K562 (cell line): ENCODE data around the gene AKT2. TPM values are rescaled to one million over a fixed set of nuclear protein-coding genes. Genes with fewer than 3 reads are reported as not detected.

ENCODE experiments used
- ATAC-seq: fragments of 200-7000 bp; cut with Tn5 transposase; 3 replicates; pipeline ENCODE4 v1.9.1; 2020; ENCODE audit warnings: moderate library complexity
- BruUV-seq: library from RNA; stranded (reverse); fragments of 400-500 nt; replicated peaks from 2 replicates; lab custom pipeline; 2021; lab: Mats Ljungman, UMichigan
- CTCF ChIA-PET: fragments of 300-600 bp; formaldehyde crosslinking; extraction: SDS; loops from one replicate; lab custom pipeline; 2021; ENCODE audit warnings: low intra/inter-chr PET ratio; lab: Yijun Ruan, JAX
- POLR2A ChIA-PET: fragments of 300-600, 350-650 bp; sonication (Branson Sonifier 250); formaldehyde crosslinking; extraction: SDS; loops from one replicate; lab custom pipeline; 2021; ENCODE audit warnings: antibody characterized with exemption, inconsistent platforms; lab: Yijun Ruan, JAX
- DNase-seq, 4 experiments: peaks; one replicate each; pipeline versions ENCODE4 v3.0.0 to v3.0.0-alpha.2; 2011 to 2018; ENCODE audit warnings: low spot score in 3 of 4, mixed read lengths in 3 of 4; ENCODE audit errors: extremely low read depth in 1 of 4
- FAIRE-seq: peaks from 2 replicates; lab custom pipeline; 2011; peaks lifted over from hg19 to GRCh38; lab: Jason Lieb, UNC
- H2AFZ ChIP-seq: 2 replicates; pipeline ENCODE4 v1.6.0; 2011; ENCODE audit warnings: low read depth, low read length, control low read depth, inconsistent platforms
- H3K27ac ChIP-seq: fragments of 200-600 bp; 3 replicates; pipeline ENCODE4 v1.8.0; 2011; ENCODE audit warnings: low read depth, mild to moderate bottlenecking, control low read depth, inconsistent platforms, low read length, moderate library complexity, mixed read lengths; ENCODE audit errors: extremely low read depth
- H3K27me3 ChIP-seq, 2 experiments: fragments of 300-600 bp in 1 of 2; 2 replicates in 1 of 2; 3 replicates in 1 of 2; pipeline versions ENCODE4 v1.6.0 to v1.8.0; 2011; ENCODE audit warnings: inconsistent platforms in 2 of 2, low read length in 2 of 2, mild to moderate bottlenecking in 1 of 2, mixed read lengths in 1 of 2, moderate library complexity in 1 of 2; ENCODE audit not compliant: control insufficient read depth in 2 of 2, insufficient read depth in 2 of 2
- H3K36me3 ChIP-seq: fragments of 300-600 bp; 3 replicates; pipeline ENCODE4 v1.8.0; 2011; ENCODE audit warnings: mild to moderate bottlenecking, low read length, inconsistent platforms; ENCODE audit not compliant: control insufficient read depth, insufficient read depth
- H3K4me1 ChIP-seq, 2 experiments: fragments of 200-600 bp in 1 of 2; replicated peaks in 1 of 2; 2 replicates in 1 of 2; 3 replicates in 1 of 2; pipeline versions ENCODE4 v1.5.1 to v1.8.0; 2011; ENCODE audit warnings: inconsistent platforms in 2 of 2, low read length in 2 of 2, mild to moderate bottlenecking in 1 of 2, mixed read lengths in 1 of 2, moderate library complexity in 1 of 2; ENCODE audit not compliant: control insufficient read depth in 2 of 2, insufficient read depth in 2 of 2
- H3K4me2 ChIP-seq: 2 replicates; pipeline ENCODE4 v1.6.1; 2011; ENCODE audit warnings: low read length, control low read depth, inconsistent platforms, mixed read lengths; ENCODE audit not compliant: insufficient read depth
- H3K4me3 ChIP-seq: fragments of 200-600 bp; sonication (generic), shearing (Covaris generic); 2 replicates; pipeline ENCODE4 v1.5.1; 2016; ENCODE audit warnings: control low read depth, inconsistent platforms
- H3K79me2 ChIP-seq: fragments of 200-600 bp; 3 replicates; pipeline ENCODE4 v1.8.0; 2011; ENCODE audit warnings: low read length, inconsistent platforms; ENCODE audit not compliant: control insufficient read depth, insufficient read depth
- H3K9ac ChIP-seq, 2 experiments: 2 replicates each; pipeline versions ENCODE4 v1.6.0 to v1.6.1; 2011; ENCODE audit warnings: low read depth in 2 of 2, low read length in 2 of 2, control low read depth in 1 of 2, inconsistent platforms in 1 of 2, mild to moderate bottlenecking in 1 of 2, mixed read lengths in 1 of 2; ENCODE audit not compliant: insufficient read depth in 1 of 2
- H3K9me1 ChIP-seq: one replicate; pipeline ENCODE4 v1.6.0; 2011; ENCODE audit warnings: inconsistent platforms, mild to moderate bottlenecking, low read length, moderate library complexity; ENCODE audit not compliant: control insufficient read depth, insufficient read depth
- H3K9me3 ChIP-seq: replicated peaks from 2 replicates; pipeline ENCODE4 v1.5.1; 2011; ENCODE audit warnings: low read depth, low read length, inconsistent platforms; ENCODE audit not compliant: control insufficient read depth, insufficient read depth
- H4K20me1 ChIP-seq: replicated peaks from 2 replicates; pipeline ENCODE4 v1.6.1; 2011; ENCODE audit warnings: low read length, inconsistent platforms, mixed read lengths; ENCODE audit not compliant: control insufficient read depth, insufficient read depth
- FIP1L1 ChIP-seq: fragments of 200-400 bp; formaldehyde crosslinking; IDR thresholded peaks from 2 replicates; pipeline ENCODE4 v1.6.1; 2018; ENCODE audit warnings: mild to moderate bottlenecking, low read depth, low read length; ENCODE audit not compliant: poor library complexity, severe bottlenecking
- HNRNPK ChIP-seq: fragments of 200-400 bp; formaldehyde crosslinking; IDR thresholded peaks from one replicate; pipeline ENCODE4 v1.6.1; 2018; ENCODE audit warnings: mild to moderate bottlenecking, low read depth, low read length; ENCODE audit not compliant: poor library complexity, severe bottlenecking
- MYNN ChIP-seq, 2 experiments: sonication (generic); formaldehyde crosslinking in 1 of 2; IDR thresholded peaks; 2 replicates each; pipeline versions ENCODE4 v1.5.0 to v1.6.1; 2016 to 2020; ENCODE audit warnings: antibody characterized with exemption in 1 of 2, missing genetic modification reagents in 1 of 2
- POLR2G ChIP-seq: fragments of 200-400 bp; formaldehyde crosslinking; IDR thresholded peaks from 2 replicates; pipeline ENCODE4 v1.6.1; 2017; ENCODE audit warnings: low read depth, mild to moderate bottlenecking, antibody characterized with exemption, low read length, moderate library complexity
- RAD21 ChIP-seq, 2 experiments: fragments of 250-450 bp in 1 of 2; fragments of 450-650 bp in 1 of 2; sonication (Bioruptor Pico) in 1 of 2; formaldehyde crosslinking in 1 of 2; IDR thresholded peaks in 1 of 2; conservative IDR thresholded peaks in 1 of 2; 2 replicates each; pipeline versions ENCODE4 v1.4.0 to v1.8.0; 2020 to 2022; ENCODE audit warnings: mild to moderate bottlenecking in 2 of 2, moderate library complexity in 1 of 2
- STAG1 ChIP-seq: sonication (generic); formaldehyde crosslinking; IDR thresholded peaks from 2 replicates; pipeline ENCODE4 v1.5.0; 2020; ENCODE audit warnings: missing genetic modification reagents, borderline replicate concordance
- TRIM24 ChIP-seq, 2 experiments: fragments of 450-650 bp; IDR thresholded peaks; 2 replicates each; pipeline ENCODE4 v1.6.1; 2016
- YY1 ChIP-seq, 3 experiments: IDR thresholded peaks; 2 replicates each; pipeline ENCODE4 v1.6.1; 2011; ENCODE audit warnings: low read length in 2 of 3, mild to moderate bottlenecking in 2 of 3, moderate library complexity in 2 of 3, borderline replicate concordance in 1 of 3, control low read depth in 1 of 3, low read depth in 1 of 3; ENCODE audit not compliant: insufficient read depth in 3 of 3, insufficient replicate concordance in 2 of 3, control insufficient read depth in 1 of 3, insufficient read length in 1 of 3; ENCODE audit errors: extremely low read depth in 1 of 3
- ZNF134 ChIP-seq: fragments of 250-450 bp; sonication (Bioruptor Pico); conservative IDR thresholded peaks from 2 replicates; pipeline ENCODE4 v1.4.0; 2020
- WGBS: fragments of 100-300 bp; shearing (Covaris generic); methylation state at CpG from one replicate; pipeline ENCODE4 v1.1.6; 2016; ENCODE audit warnings: low coverage, mixed read lengths; ENCODE audit not compliant: insufficient coverage; ENCODE audit errors: missing lambda C conversion rate; 5-methylcytosine and 5-hydroxymethylcytosine counted together
- in situ Hi-C: fragments of 300-500 bp; cut with MboI; formaldehyde crosslinking; loops from 4 replicates; pipeline ENCODE4 v1.15.0; 2018; ENCODE audit warnings: inconsistent platforms, mixed read lengths
- intact Hi-C: fragments of 100-400 bp; cut with micrococcal nuclease; formaldehyde crosslinking; loops from 2 replicates; pipeline ENCODE4 v1.14.2; 2022
- polyA plus RNA-seq, 8 experiments: library from polyadenylated mRNA; depleted of rRNA in 4 of 8; stranded (reverse) in 5 of 8; unstranded in 3 of 8; fragments of >200 nt; fragmentation: Nextera tagmentation in 2 of 8; fragmentation: Illumina TruSeq in 1 of 8; extraction: Ambion mirVana in 2 of 8; extraction: Trizol in 1 of 8; gene quantifications; 2 replicates each; pipeline versions ENCODE4 v1.2.1 to v1.2.3, GENCODE V29; 2011 to 2014; ENCODE audit warnings: inconsistent platforms in 1 of 8, missing spikeins in 1 of 8
- total RNA-seq, 7 experiments: library from RNA; depleted of rRNA in 6 of 7; stranded (reverse); fragments of >200 nt in 6 of 7; fragmentation: Illumina TruSeq in 2 of 7; extraction: Trizol in 2 of 7; gene quantifications; 2 replicates each; pipeline versions ENCODE4 v1.2.1 to v1.2.3, GENCODE V29; 2011 to 2021; ENCODE audit warnings: low replicate concordance in 1 of 7
- TF ChIP-seq, protein P1 (sequence below), 3 experiments: IDR thresholded peaks in 2 of 3; conservative IDR thresholded peaks in 1 of 3; 2 replicates each; pipeline ENCODE4 v1.5.1; 2011 to 2012; ENCODE audit warnings: low read length in 3 of 3, mild to moderate bottlenecking in 3 of 3, control low read depth in 2 of 3, improper control_type of control experiment in 1 of 3, inconsistent platforms in 1 of 3, low read depth in 1 of 3, mixed read lengths in 1 of 3, moderate library complexity in 1 of 3; ENCODE audit not compliant: insufficient read depth in 2 of 3
- TF ChIP-seq, protein P2 (sequence below): fragments of 250-450 bp; sonication (Bioruptor Pico); IDR thresholded peaks from 2 replicates; pipeline ENCODE4 v1.8.0; 2022; ENCODE audit warnings: moderate library complexity, mild to moderate bottlenecking, inconsistent platforms
- TF ChIP-seq, protein P3 (sequence below): sonication (generic); formaldehyde crosslinking; IDR thresholded peaks from 2 replicates; pipeline ENCODE4 v1.8.0; 2022; ENCODE audit warnings: missing genetic modification reagents, mild to moderate bottlenecking, moderate library complexity, borderline replicate concordance
- TF ChIP-seq, protein P4 (sequence below): fragments of 250-450 bp; sonication (Bioruptor Pico); IDR thresholded peaks from 2 replicates; pipeline ENCODE4 v1.4.0; 2020; ENCODE audit warnings: mild to moderate bottlenecking, moderate library complexity

The AKT2 gene
- total and polyA plus RNA-seq, 9 of the 15 experiments (the other 6 are each of a cell fraction or from before 2014, with no cell fraction given): 1.1 to 132 (median 67.7) TPM

DNA sequence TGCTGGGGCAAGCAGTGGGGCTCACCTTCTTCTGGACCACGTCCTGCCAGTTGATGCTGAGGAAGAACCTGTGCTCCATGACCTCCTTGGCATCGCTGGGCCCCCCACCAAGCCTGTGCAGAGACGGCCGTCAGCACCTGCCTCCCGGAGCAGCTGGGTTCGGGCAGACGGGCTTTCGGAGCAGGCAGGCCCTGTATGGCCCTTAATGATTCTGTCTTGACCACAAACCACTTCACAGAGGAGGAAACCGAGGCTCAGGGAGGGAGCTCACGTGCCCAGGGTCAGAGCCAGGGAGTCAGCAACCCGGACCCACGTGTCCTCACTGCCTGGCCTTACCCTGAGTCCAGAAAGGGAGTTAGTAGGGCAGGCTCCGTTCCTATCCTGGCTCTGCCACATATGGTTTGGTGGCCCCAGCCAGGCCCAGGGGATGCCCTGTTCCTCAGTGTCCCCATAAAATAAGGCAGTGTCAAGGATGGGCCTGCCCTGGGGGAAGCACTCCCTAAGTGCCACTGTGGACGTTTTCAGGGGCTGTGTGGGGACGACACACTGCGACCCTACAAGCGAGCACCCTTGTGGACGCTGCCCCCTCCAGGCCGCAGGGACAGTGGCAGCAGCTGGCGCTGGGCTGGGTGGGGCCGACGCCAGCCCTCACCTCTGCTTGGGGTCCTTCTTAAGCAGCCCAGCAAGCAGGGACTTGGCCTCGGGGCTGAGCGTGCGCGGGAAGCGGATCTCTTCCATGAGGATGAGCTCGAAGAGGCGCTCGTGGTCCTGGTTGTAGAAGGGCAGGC is 49.7 kb downstream of the AKT2 start:
- H3K36me3 ChIP-seq: peaks cover 73% of the 10 kb centered on the region; the same call in 2 of the 3 replicates
- intact Hi-C loops: no loop called here
- ATAC-seq: peak; percentile 14; the same call in 1 of the 3 replicates
- no peaks in the 10 kb centered on the region for H3K27me3 ChIP-seq
- no peaks in the 10 kb centered on the region for H4K20me1 ChIP-seq
- H3K27ac ChIP-seq: no peak overlapping the region
- in situ Hi-C loops: no loop called here
- no peak for FAIRE-seq
- no peak overlapping the region for H2AFZ ChIP-seq
- no peak overlapping the region for H3K4me2 ChIP-seq
- ChIA-PET CTCF (no interaction called here), POLR2A (interaction anchor here (0.6 to 1.4 kb wide), 3 partner anchors 11 to 43 kb away, joined by 3 to 6 read pairs (median 5); no protein-coding TSS in a partner anchor)
- 0 out of 4 replicates have a peak overlapping the region, but pooled peaks of 1 of the 2 experiments have one; percentile 6 for H3K9ac ChIP-seq
- no TSS peak for BruUV-seq
- H3K79me2 ChIP-seq: no peaks in the 10 kb centered on the region
- 83% methylated on average over 27 of the region's 30 CpGs for WGBS
- peaks cover 21 to 52% of the 10 kb centered on the region in 2 experiments for H3K4me1 ChIP-seq
- H3K9me1 ChIP-seq: no peaks in the 10 kb centered on the region
- no peaks in the 10 kb centered on the region for H3K9me3 ChIP-seq
- peak in 2 of 4 experiments; percentile 41 to 50 for DNase-seq
- no peak overlapping the region for H3K4me3 ChIP-seq
- TF ChIP-seq MYNN (IDR thresholded peaks at IDR 0.05) (0 out of 2 replicates have a peak, but pooled peaks have one; percentile 9), MYNN (CRISPR knock-in tag; IDR thresholded peaks at IDR 0.05) (no peak), FIP1L1 (no peak), RAD21 (CRISPR knock-in tag; conservative IDR thresholded peaks at IDR 0.05 in 1 of 2, IDR thresholded peaks at IDR 0.05 in 1 of 2) (peak in 1 of 2 experiments; percentile 38; a peak in 2 of 4 replicates), ZNF134 (CRISPR knock-in tag) (no peak), YY1 (IDR thresholded peaks at IDR 0.05; ENCODE audit: borderline replicate concordance in 1 of 3, control insufficient read depth in 1 of 3, extremely low read depth in 1 of 3, insufficient read depth in 3 of 3, insufficient read length in 1 of 3, insufficient replicate concordance in 2 of 3, low read depth in 1 of 3, low read length in 2 of 3) (no peak), TRIM24 (IDR thresholded peaks at IDR 0.05) (no peak), HNRNPK (no peak), STAG1 (no peak), POLR2G (peak; percentile 7)
- TF ChIP-seq, protein P1, sequence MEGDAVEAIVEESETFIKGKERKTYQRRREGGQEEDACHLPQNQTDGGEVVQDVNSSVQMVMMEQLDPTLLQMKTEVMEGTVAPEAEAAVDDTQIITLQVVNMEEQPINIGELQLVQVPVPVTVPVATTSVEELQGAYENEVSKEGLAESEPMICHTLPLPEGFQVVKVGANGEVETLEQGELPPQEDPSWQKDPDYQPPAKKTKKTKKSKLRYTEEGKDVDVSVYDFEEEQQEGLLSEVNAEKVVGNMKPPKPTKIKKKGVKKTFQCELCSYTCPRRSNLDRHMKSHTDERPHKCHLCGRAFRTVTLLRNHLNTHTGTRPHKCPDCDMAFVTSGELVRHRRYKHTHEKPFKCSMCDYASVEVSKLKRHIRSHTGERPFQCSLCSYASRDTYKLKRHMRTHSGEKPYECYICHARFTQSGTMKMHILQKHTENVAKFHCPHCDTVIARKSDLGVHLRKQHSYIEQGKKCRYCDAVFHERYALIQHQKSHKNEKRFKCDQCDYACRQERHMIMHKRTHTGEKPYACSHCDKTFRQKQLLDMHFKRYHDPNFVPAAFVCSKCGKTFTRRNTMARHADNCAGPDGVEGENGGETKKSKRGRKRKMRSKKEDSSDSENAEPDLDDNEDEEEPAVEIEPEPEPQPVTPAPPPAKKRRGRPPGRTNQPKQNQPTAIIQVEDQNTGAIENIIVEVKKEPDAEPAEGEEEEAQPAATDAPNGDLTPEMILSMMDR (IDR thresholded peaks at IDR 0.05 in 2 of 3, conservative IDR thresholded peaks at IDR 0.05 in 1 of 3; ENCODE audit: insufficient read depth in 2 of 3, low read depth in 1 of 3, low read length in 3 of 3): peak; percentile 45 to 60 (median 56)
- TF ChIP-seq, protein P2, sequence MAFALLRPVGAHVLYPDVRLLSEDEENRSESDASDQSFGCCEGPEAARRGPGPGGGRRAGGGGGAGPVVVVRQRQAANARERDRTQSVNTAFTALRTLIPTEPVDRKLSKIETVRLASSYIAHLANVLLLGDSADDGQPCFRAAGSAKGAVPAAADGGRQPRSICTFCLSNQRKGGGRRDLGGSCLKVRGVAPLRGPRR (CRISPR knock-in tag): no peak
- TF ChIP-seq, protein P3, sequence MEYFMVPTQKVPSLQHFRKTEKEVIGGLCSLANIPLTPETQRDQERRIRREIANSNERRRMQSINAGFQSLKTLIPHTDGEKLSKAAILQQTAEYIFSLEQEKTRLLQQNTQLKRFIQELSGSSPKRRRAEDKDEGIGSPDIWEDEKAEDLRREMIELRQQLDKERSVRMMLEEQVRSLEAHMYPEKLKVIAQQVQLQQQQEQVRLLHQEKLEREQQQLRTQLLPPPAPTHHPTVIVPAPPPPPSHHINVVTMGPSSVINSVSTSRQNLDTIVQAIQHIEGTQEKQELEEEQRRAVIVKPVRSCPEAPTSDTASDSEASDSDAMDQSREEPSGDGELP (CRISPR knock-in tag): peak; percentile 20; the same call in 1 of the 2 replicates
- TF ChIP-seq, protein P4, sequence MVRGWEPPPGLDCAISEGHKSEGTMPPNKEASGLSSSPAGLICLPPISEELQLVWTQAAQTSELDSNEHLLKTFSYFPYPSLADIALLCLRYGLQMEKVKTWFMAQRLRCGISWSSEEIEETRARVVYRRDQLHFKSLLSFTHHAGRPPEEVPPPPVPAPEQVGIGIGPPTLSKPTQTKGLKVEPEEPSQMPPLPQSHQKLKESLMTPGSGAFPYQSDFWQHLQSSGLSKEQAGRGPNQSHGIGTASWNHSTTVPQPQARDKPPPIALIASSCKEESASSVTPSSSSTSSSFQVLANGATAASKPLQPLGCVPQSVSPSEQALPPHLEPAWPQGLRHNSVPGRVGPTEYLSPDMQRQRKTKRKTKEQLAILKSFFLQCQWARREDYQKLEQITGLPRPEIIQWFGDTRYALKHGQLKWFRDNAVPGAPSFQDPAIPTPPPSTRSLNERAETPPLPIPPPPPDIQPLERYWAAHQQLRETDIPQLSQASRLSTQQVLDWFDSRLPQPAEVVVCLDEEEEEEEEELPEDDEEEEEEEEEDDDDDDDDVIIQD (CRISPR knock-in tag): no peak
